IMR-90 (cell line): ENCODE measurements around the gene MEDAG. TPM values are rescaled to one million over a fixed set of nuclear protein-coding genes. Genes with fewer than 3 reads are reported as not detected.

Experiments used
- ATAC-seq: fragments of 200-7000 bp; cut with Tn5 transposase; 2 replicates; pipeline ENCODE4 v1.9.1; 2020; ENCODE audit warnings: low read depth, mild to moderate bottlenecking, moderate library complexity
- Bru-seq: library from RNA; stranded (reverse); fragments of 400-500 nt; gene quantifications from one replicate; lab custom pipeline; 2021; lab: Mats Ljungman, UMichigan
- BruChase-seq, 2 experiments: library from RNA; stranded (reverse); fragments of 400-500 nt; gene quantifications; one replicate each; lab custom pipeline; 2021; lab: Mats Ljungman, UMichigan
- BruUV-seq: library from RNA; stranded (reverse); fragments of 400-500 nt; replicated peaks from 2 replicates; lab custom pipeline; 2021; lab: Mats Ljungman, UMichigan
- CTCF ChIA-PET: fragments of 300-600 bp; formaldehyde crosslinking; extraction: SDS; loops from one replicate; lab custom pipeline; 2021; ENCODE audit warnings: antibody characterized with exemption; lab: Yijun Ruan, JAX
- POLR2A ChIA-PET: fragments of 300-600 bp; sonication (Branson Sonifier 250); formaldehyde crosslinking; loops from one replicate; lab custom pipeline; 2022; ENCODE audit warnings: antibody characterized with exemption; ENCODE audit not compliant: unreplicated experiment; lab: Charles Lee
- DNase-seq: peaks from one replicate; pipeline ENCODE4 v3.0.0; 2013
- H2AFZ ChIP-seq: replicated peaks from 2 replicates; pipeline ENCODE3; 2013; ENCODE audit warnings: low read length, mild to moderate bottlenecking; ENCODE audit not compliant: poor library complexity
- H2AK5ac ChIP-seq: 2 replicates; pipeline ENCODE4 v1.6.1; 2013; ENCODE audit warnings: low read depth, low read length, inconsistent platforms
- H2AK9ac ChIP-seq: replicated peaks from 2 replicates; pipeline ENCODE3; 2013; ENCODE audit warnings: mild to moderate bottlenecking, low read depth, low read length, moderate library complexity; ENCODE audit not compliant: poor library complexity
- H2BK120ac ChIP-seq: 2 replicates; pipeline ENCODE4 v1.6.1; 2013; ENCODE audit warnings: low read depth, low read length, inconsistent platforms
- H2BK15ac ChIP-seq: 3 replicates; pipeline ENCODE4 v1.6.1; 2013; ENCODE audit warnings: low read depth, low read length, inconsistent platforms
- H2BK20ac ChIP-seq: 2 replicates; pipeline ENCODE4 v1.6.1; 2013; ENCODE audit warnings: low read depth, mild to moderate bottlenecking, inconsistent platforms, low read length, moderate library complexity
- H2BK5ac ChIP-seq: 2 replicates; pipeline ENCODE4 v1.6.1; 2013; ENCODE audit warnings: mild to moderate bottlenecking, low read depth, low read length, inconsistent platforms; ENCODE audit not compliant: poor library complexity, severe bottlenecking
- H3K14ac ChIP-seq: replicated peaks from 2 replicates; pipeline ENCODE4 v1.6.1; 2013; ENCODE audit warnings: low read depth, low read length, inconsistent platforms
- H3K18ac ChIP-seq: 2 replicates; pipeline ENCODE4 v1.6.1; 2013; ENCODE audit warnings: low read depth, low read length, control low read depth
- H3K23ac ChIP-seq: 2 replicates; pipeline ENCODE4 v1.6.1; 2013; ENCODE audit warnings: low read depth, low read length, inconsistent platforms
- H3K27ac ChIP-seq: 2 replicates; pipeline ENCODE4 v1.5.1; 2013; ENCODE audit warnings: mild to moderate bottlenecking, control low read depth, low read length; ENCODE audit not compliant: insufficient read depth
- H3K27me3 ChIP-seq: 2 replicates; pipeline ENCODE4 v1.6.1; 2013; ENCODE audit warnings: low read length; ENCODE audit not compliant: control insufficient read depth, insufficient read depth
- H3K36me3 ChIP-seq: 2 replicates; pipeline ENCODE4 v1.6.1; 2013; ENCODE audit warnings: low read length, mixed read lengths; ENCODE audit not compliant: control insufficient read depth, insufficient read depth
- H3K4ac ChIP-seq: 2 replicates; pipeline ENCODE4 v1.6.1; 2013; ENCODE audit warnings: low read depth, low read length, inconsistent platforms
- H3K4me1 ChIP-seq: 2 replicates; pipeline ENCODE4 v1.6.1; 2013; ENCODE audit warnings: low read length, mixed read lengths; ENCODE audit not compliant: control insufficient read depth, insufficient read depth
- H3K4me2 ChIP-seq: 2 replicates; pipeline ENCODE4 v1.6.1; 2013; ENCODE audit warnings: low read depth, mild to moderate bottlenecking, control low read depth, low read length, moderate library complexity
- H3K4me3 ChIP-seq: 2 replicates; pipeline ENCODE4 v1.5.1; 2013; ENCODE audit warnings: low read depth, mild to moderate bottlenecking, control low read depth, low read length, moderate library complexity; ENCODE audit not compliant: insufficient read depth
- H3K56ac ChIP-seq: 2 replicates; pipeline ENCODE4 v1.6.1; 2013; ENCODE audit warnings: low read length, inconsistent platforms; ENCODE audit not compliant: insufficient read depth; ENCODE audit errors: extremely low read depth
- H3K79me1 ChIP-seq, 2 experiments: 2 replicates each; pipeline ENCODE4 v1.6.1; 2013; ENCODE audit warnings: low read length in 2 of 2, inconsistent platforms in 1 of 2, low read depth in 1 of 2
- H3K9ac ChIP-seq: 2 replicates; pipeline ENCODE4 v1.6.1; 2013; ENCODE audit warnings: low read depth, low read length, control low read depth
- H3K9me1 ChIP-seq: 2 replicates; pipeline ENCODE4 v1.6.1; 2013; ENCODE audit warnings: low read length, inconsistent platforms; ENCODE audit not compliant: insufficient read depth
- H3K9me3 ChIP-seq: 2 replicates; pipeline ENCODE4 v1.6.1; 2013; ENCODE audit warnings: low read length; ENCODE audit not compliant: control insufficient read depth, insufficient read depth
- H4K20me1 ChIP-seq: 2 replicates; pipeline ENCODE4 v1.6.1; 2013; ENCODE audit warnings: low read length, inconsistent platforms; ENCODE audit not compliant: insufficient read depth
- H4K5ac ChIP-seq: 2 replicates; pipeline ENCODE4 v1.6.1; 2013; ENCODE audit warnings: mild to moderate bottlenecking, low read depth, low read length, control low read depth
- H4K8ac ChIP-seq, 2 experiments: 2 replicates each; pipeline ENCODE4 v1.6.1; 2013; ENCODE audit warnings: low read depth in 2 of 2, low read length in 2 of 2, control low read depth in 1 of 2, inconsistent platforms in 1 of 2
- H4K91ac ChIP-seq: 2 replicates; pipeline ENCODE4 v1.6.1; 2013; ENCODE audit warnings: low read depth, low read length, inconsistent platforms; ENCODE audit not compliant: insufficient read depth
- BHLHE40 ChIP-seq: fragments of 150-350 bp; IDR thresholded peaks from 2 replicates; pipeline ENCODE4 v1.6.1; 2016; ENCODE audit warnings: mild to moderate bottlenecking, low read depth, low read length
- CEBPB ChIP-seq: IDR thresholded peaks from 2 replicates; pipeline ENCODE4 v1.6.1; 2012; ENCODE audit warnings: low read depth, low read length, improper control_type of control experiment
- ELK1 ChIP-seq: fragments of 150-350 bp; IDR thresholded peaks from 2 replicates; pipeline ENCODE4 v1.6.1; 2016; ENCODE audit warnings: low read depth, mild to moderate bottlenecking, low read length, moderate library complexity, borderline replicate concordance
- FOS ChIP-seq: fragments of 150-350 bp; IDR thresholded peaks from 2 replicates; pipeline ENCODE4 v1.6.1; 2016; ENCODE audit warnings: low read depth, low read length
- MAFK ChIP-seq: IDR thresholded peaks from 2 replicates; pipeline ENCODE4 v1.6.1; 2012; ENCODE audit warnings: low read depth, low read length, improper control_type of control experiment
- MAZ ChIP-seq: IDR thresholded peaks from 2 replicates; pipeline ENCODE4 v1.6.1; 2012; ENCODE audit warnings: low read depth, mild to moderate bottlenecking, low read length, improper control_type of control experiment, moderate library complexity, borderline replicate concordance
- MXI1 ChIP-seq: IDR thresholded peaks from 2 replicates; pipeline ENCODE4 v1.6.1; 2012; ENCODE audit warnings: low read depth, mild to moderate bottlenecking, low read length, moderate library complexity, borderline replicate concordance
- POLR2A ChIP-seq: IDR thresholded peaks from 2 replicates; pipeline ENCODE4 v1.6.1; 2012; ENCODE audit warnings: mild to moderate bottlenecking, low read depth, low read length
- RAD21 ChIP-seq: IDR thresholded peaks from 2 replicates; pipeline ENCODE4 v1.6.1; 2012; ENCODE audit warnings: low read length, improper control_type of control experiment
- RCOR1 ChIP-seq: IDR thresholded peaks from 2 replicates; pipeline ENCODE4 v1.6.1; 2012; ENCODE audit warnings: mild to moderate bottlenecking, low read length, improper control_type of control experiment; ENCODE audit not compliant: insufficient replicate concordance
- SMC3 ChIP-seq: fragments of 150-350 bp; IDR thresholded peaks from 2 replicates; pipeline ENCODE4 v1.6.1; 2016; ENCODE audit warnings: low read depth, mild to moderate bottlenecking, antibody characterized with exemption, low read length, moderate library complexity
- USF2 ChIP-seq: fragments of 150-350 bp; IDR thresholded peaks from 2 replicates; pipeline ENCODE4 v1.6.1; 2017; ENCODE audit warnings: mild to moderate bottlenecking, antibody characterized with exemption, low read length, low read depth
- WGBS, 2 experiments: methylation state at CpG; one replicate each; pipeline versions ENCODE4 v1.1.5 to v1.1.7; 2013; ENCODE audit warnings: missing lambda C conversion rate in 2 of 2; ENCODE audit not compliant: insufficient read length in 1 of 2; ENCODE audit errors: extremely low coverage in 2 of 2; 5-methylcytosine and 5-hydroxymethylcytosine counted together
- dilution Hi-C: fragments of 300-500 bp; cut with HindIII; formaldehyde crosslinking; loops from one replicate; pipeline ENCODE4 v1.14.3; 2018; ENCODE audit warnings: low sequenced_read_pairs; ENCODE audit not compliant: unreplicated experiment
- in situ Hi-C: fragments of 300-500 bp; cut with MboI; formaldehyde crosslinking; loops from 3 replicates; pipeline ENCODE4 v1.14.3; 2019; ENCODE audit warnings: low sequenced_read_pairs, inconsistent platforms, mixed read lengths
- intact Hi-C: fragments of 100-400 bp; cut with micrococcal nuclease; formaldehyde crosslinking; loops from 2 replicates; pipeline ENCODE4 v1.10.0; 2022
- long read RNA-seq: library from polyadenylated mRNA; unstranded; transcript quantifications from one replicate; pipeline ENCODE4 v2.0.0, GENCODE V29; 2021; ENCODE audit not compliant: unreplicated experiment
- polyA plus RNA-seq, 3 experiments: library from polyadenylated mRNA; depleted of rRNA; stranded (reverse); fragments of >200 nt; gene quantifications; 2 replicates each; pipeline ENCODE4 v1.2.3, GENCODE V29; 2012; ENCODE audit warnings: low replicate concordance in 1 of 3
- total RNA-seq: library from RNA; depleted of rRNA; stranded (reverse); fragments of >200 nt; gene quantifications from 2 replicates; pipeline ENCODE4 v1.2.3, GENCODE V29; 2012; rRNA removed

MEDAG gene
- 0.28 and 0.36 TPM in 2 replicates for total RNA-seq
- polyA plus RNA-seq (2012; rRNA removed) = 0.27 and 0.32 TPM in 2 replicates
- 0.50 and 0.54 TPM in 2 replicates for polyA plus RNA-seq (2012; cell fraction: cytosol; rRNA removed)
- 0.35 and 1.4 TPM in 2 replicates for polyA plus RNA-seq (2012; cell fraction: nucleus; rRNA removed; ENCODE audit: low replicate concordance)
- percentile 40 among the genes with signal in this experiment for Bru-seq, nascent RNA
- percentile 41 among the genes with signal in this experiment for BruChase-seq, experiment 1, labeled RNA remaining after a 6-hour chase
- BruChase-seq, experiment 2, labeled RNA remaining after a 2-hour chase = percentile 30 among the genes with signal in this experiment
- long read RNA-seq, transcript MEDAG-201 (5 exons, 2,374 nt) = major isoform, 9 of 14 reads
- long read RNA-seq, partial matches to known transcripts = 0 of 14 reads
- long read RNA-seq, other reads (novel, unspliced or antisense) = 5 of 14 reads

- Histone ChIP-seq H2BK15ac (peak within 1 kb of the TSS; percentile 71; the same call in 1 of the 3 replicates), H4K91ac (peak within 1 kb of the TSS; percentile 38; the same call in 1 of the 2 replicates), H3K18ac (peak within 1 kb of the TSS; percentile 33; the same call in 1 of the 2 replicates), H2BK20ac (peak within 1 kb of the TSS; percentile 14; the same call in 1 of the 2 replicates), H4K20me1 (no peaks in the 10 kb centered on the region), H3K27me3 (no peaks in the 10 kb centered on the region; the same call in 1 of the 2 replicates), H3K79me1 (no peaks in the 10 kb centered on the region), H3K4me2 (no peak within 1 kb of the TSS), H3K14ac (no peak within 1 kb of the TSS), H3K56ac (no peak within 1 kb of the TSS), H3K9ac (no peak within 1 kb of the TSS), H2AFZ (peak within 1 kb of the TSS; percentile 79), H3K9me1 (0 out of 2 replicates have a peak, but pooled peaks cover 3% of the 10 kb centered on the region), H2BK5ac (no peak within 1 kb of the TSS), H4K8ac (peak within 1 kb of the TSS; percentile 14 to 66; a peak in 2 of 4 replicates), H2BK120ac (peak within 1 kb of the TSS; percentile 34), H3K4me3 (no peak within 1 kb of the TSS), H3K9me3 (no peaks in the 10 kb centered on the region), H3K36me3 (no peaks in the 10 kb centered on the region), H3K23ac (no peak within 1 kb of the TSS), H4K5ac (peak within 1 kb of the TSS; percentile 37; the same call in 1 of the 2 replicates), H2AK5ac (peak within 1 kb of the TSS; percentile 80), H3K4ac (peak within 1 kb of the TSS; percentile 31; the same call in 1 of the 2 replicates), H3K4me1 (peaks cover 18% of the 10 kb centered on the region), H2AK9ac (peak within 1 kb of the TSS; percentile 83), H3K27ac (no peak within 1 kb of the TSS)
- DNase-seq (peak; percentile 57), ATAC-seq (peak; percentile 40)
- TF ChIP-seq MAZ = peak; percentile 47; the same call in 1 of the 2 replicates
- TF ChIP-seq RCOR1 = no peak
- TF ChIP-seq POLR2A = no peak
- TF ChIP-seq FOS = 0 out of 2 replicates have a peak, but pooled peaks have one; percentile 10
- TF ChIP-seq USF2 = no peak
- TF ChIP-seq RAD21 = no peak
- TF ChIP-seq ELK1 = no peak
- no peak for TF ChIP-seq MAFK
- TF ChIP-seq CEBPB = no peak
- no peak for TF ChIP-seq SMC3
- TF ChIP-seq MXI1 = no peak
- TF ChIP-seq BHLHE40 = no peak; the same call in 1 of the 2 replicates
- POLR2A ChIA-PET = no interaction called here
- intact Hi-C loops = no loop called here
- in situ Hi-C loops = no loop called here
- BruUV-seq = no TSS peak
- WGBS, 2 experiments = 22% methylated on average over 17 of the region's 35 CpGs; no CpG with 5 or more reads in 1 of the 2 experiments
- dilution Hi-C loops = no loop called here
- CTCF ChIA-PET = no interaction called here
Observed at GRCh38 chr13:30905932-30906383, at the start of gene MEDAG. TSS of gene MEDAG (plus strand) at chr13:30906271. CDS start at chr13:30906516, 245 bp downstream.
